Activated naive CD4-positive, alpha-beta T cell treated with Interleukin-2 at 50 U/mL for 16 hours (primary cell): ENCODE data around the gene CCDC9.
A peak's percentile ranks its signal among the peaks of the same experiment; 100 is the strongest.
"Not testable (repeated sequence)": the region's sequence is repeated elsewhere in the genome, so short reads cannot be mapped to it uniquely, and the experiment has no call there.

ENCODE experiments used
- DNase-seq: peaks from one replicate; pipeline ENCODE4 v3.0.0-alpha.2; 2020

Gene CCDC9

DNA sequence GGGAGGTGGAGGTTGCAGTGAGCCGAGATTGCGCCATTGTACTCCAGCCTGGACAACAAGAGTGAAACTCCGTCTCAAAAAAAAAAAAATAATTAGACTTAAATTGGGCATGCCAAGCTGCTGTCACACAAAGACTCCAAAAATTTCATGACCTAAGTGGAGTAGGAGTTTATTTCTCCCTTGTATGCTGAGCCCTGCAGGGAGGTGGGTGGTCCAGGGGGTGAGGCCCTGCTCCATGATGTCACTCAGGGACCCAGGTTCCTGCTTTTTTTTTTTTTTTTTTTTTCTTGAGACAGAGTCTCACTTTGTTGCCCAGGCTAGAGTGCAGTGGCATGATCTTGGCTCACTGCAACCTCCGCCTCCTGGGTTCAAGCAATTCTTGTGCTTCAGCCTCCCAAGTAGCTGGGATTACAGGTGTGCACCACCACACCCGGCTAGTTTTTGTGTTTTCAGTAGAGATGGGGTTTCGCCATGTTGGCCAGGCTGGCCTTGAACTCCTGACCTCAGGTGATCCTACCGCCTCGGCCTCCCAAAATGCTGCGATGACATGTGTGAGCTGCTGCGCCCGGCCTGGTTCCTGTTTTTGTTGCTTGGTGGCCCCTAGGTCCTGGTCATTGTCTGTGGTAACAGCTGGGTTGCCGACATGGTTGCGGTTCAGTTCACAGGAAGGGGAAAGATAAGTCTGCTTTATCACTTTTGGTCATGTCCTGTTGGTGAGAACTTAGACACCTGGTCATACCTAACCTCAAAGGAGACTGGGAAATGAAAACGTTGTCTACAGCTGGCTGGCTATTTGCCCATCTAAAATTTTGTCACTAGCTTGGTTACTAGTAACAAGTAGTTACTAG is 5.8 kb downstream of the CCDC9 start:
- not testable (repeated sequence) for DNase-seq

GRCh38 chr19:47264629-47265028 is 8.3 kb downstream of the CCDC9 start:
- DNase-seq: no peak

DNA sequence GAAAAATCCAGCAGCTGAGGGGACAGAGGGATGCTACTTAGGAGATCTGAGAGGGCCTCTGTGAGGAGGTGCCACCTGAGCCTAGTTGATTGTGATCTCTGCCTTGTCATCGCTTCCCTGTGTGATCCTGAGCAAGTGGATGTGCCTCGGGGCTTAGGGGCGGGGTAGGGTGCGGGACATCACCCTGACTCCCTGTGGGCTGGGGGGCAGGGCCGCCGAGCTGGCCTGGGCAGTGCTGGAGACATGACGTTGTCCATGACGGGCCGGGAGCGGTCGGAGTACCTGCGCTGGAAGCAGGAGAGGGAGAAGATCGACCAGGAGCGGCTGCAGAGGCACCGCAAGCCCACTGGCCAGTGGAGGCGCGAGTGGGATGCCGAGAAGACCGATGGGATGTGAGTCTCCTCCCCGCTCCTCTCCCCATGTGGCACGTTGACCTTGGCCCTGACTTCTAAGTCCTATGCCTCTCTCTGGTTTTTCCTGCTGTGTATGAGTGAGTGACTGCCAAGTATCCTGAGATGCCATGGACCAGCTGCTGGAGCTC is 10.1 kb downstream of the CCDC9 start:
- DNase-seq: no peak

GRCh38 chr19:47267350-47267759 is 11.0 kb downstream of the CCDC9 start:
- DNase-seq: no peak

DNA sequence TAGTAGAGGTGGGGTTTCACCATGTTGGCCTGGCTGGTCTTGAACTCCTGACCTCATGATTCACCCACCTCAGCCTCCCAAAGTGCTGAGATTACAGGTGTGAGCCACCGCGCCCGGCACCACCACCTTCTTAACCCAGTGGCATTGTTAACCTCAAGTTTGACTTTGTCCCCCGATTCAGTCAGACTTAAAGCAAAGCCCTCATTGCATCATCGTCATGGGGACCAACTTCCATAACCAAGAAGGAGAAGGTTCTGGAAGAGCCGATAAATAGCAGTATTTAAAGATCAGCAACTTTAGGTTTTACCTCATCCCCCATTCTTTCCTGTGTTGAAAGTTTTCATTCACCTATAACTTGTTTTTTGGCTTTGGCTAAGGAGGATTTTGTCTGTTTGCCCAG is 11.7 kb downstream of the CCDC9 start:
- no peak for DNase-seq

GRCh38 chr19:47269596-47269995 is 13.3 kb downstream of the CCDC9 start:
- no peak for DNase-seq

DNA sequence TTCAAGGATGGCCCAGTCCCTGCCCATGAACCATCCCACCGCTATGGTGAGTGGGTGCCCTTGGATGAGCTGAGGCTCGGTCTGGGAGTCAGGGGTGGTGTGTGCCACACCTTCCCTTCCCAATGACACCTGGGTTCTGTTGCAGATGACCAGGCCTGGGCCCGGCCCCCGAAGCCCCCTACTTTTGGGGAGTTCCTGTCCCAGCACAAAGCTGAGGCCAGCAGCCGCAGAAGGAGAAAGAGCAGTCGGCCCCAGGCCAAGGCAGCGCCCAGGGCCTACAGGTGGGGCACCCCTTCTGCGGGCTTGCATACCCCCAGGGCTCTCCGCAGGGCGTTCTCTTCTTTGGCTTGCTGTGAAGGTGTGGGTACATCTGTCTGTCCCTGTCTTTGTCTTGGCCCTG is 14.1 kb downstream of the CCDC9 start:
- DNase-seq: no peak

DNA sequence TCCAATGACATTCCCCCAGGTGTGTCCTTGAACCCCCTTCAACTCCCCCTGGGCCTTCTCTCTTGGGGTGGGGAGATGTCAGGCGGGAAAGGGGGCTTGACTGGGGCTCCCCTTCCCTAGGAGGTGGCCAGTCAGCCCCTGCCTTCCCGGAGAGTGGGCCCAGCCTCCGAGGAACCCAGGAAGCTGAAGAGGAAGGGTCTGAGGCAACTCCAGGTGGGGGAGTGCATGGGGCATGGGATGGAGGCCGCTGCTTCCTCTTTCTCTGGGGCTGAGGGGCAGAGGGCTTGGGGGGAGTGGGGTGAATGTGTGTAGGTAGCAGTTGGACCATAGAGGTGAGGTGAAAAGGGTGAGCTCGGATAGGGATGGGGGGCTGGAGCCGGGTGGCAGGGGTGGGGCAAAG is 15.6 kb downstream of the CCDC9 start:
- no peak for DNase-seq

DNA sequence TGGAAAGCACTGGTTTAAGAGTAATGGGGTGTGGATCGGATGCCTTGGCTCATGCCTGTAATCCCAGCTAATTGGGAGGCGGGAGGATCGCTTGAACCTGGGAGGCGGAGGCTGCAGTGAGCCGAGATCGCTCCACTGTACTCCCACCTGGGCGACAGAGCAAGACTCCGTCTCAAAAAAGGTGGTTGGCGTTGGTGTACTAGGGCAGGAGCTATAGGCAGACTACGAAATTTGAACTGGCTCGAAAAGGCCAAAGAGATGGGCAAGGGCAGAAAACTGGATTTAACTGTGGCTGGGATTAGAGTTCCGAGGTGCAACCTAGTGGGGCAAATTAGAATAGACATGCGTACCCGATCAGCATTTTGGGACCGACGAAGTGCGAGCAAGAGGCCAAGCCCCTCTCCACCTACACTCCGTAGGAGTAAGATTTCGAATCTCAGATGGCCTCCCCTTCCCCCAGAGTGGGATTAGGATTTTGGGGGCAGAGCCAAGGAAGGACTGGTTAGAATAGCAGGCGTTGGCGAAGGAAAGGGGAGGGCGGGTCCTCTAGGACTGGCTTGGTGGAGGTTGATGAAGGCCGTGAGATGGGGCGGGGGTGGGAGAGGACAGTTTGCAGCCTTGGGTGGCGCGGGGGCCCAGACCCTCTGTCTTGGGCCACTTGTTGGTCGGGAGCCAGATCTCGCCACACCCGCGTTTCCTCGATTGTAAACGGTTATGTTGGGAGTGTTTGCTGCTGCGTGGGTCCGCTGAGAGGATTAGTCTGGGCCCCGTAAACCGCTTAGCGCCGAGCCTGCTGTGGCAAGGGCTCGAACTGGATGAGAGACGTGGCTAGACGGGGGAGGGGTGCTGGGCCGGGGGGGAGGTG is 16.4 kb downstream of the CCDC9 start:
- no peak for DNase-seq

DNA sequence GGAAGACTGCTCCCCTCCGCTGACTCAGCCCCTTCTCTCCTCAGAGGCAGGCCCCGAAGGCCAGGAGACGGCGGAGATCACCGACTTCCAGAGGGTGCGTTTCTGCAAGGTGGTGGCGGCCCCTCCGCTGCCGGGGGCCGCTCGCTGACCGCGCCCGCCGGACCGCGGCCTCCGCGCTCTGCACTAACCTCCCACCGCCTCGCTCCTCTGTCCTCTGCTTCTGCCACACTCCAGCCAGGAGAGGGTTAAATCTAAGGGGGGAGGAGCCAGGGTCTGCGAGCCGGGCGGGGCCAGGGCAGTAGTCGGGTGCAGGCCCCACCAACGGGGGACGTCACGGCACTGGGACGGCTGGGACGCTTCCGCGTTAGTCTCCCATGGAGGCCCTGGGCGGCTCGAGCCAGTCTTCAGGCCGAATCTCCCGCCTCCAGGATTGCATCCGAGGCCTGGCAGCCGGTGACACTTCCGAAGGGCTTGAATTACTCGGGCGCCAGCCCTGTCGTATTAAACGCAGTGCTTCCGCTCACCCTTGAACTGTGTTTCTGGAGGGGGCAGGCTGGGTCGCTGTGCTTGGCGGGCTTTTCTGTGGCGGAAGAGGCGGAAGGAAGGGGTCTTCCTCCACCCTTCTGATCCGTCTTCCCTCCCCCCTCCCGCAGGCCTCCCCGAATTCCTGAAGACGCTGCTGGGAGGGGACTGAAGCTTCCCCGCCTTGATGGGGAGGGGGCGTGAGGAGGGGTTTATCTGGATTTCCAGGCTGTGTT is 17.2 kb downstream of the CCDC9 start:
- peak; percentile 91 for DNase-seq

DNA sequence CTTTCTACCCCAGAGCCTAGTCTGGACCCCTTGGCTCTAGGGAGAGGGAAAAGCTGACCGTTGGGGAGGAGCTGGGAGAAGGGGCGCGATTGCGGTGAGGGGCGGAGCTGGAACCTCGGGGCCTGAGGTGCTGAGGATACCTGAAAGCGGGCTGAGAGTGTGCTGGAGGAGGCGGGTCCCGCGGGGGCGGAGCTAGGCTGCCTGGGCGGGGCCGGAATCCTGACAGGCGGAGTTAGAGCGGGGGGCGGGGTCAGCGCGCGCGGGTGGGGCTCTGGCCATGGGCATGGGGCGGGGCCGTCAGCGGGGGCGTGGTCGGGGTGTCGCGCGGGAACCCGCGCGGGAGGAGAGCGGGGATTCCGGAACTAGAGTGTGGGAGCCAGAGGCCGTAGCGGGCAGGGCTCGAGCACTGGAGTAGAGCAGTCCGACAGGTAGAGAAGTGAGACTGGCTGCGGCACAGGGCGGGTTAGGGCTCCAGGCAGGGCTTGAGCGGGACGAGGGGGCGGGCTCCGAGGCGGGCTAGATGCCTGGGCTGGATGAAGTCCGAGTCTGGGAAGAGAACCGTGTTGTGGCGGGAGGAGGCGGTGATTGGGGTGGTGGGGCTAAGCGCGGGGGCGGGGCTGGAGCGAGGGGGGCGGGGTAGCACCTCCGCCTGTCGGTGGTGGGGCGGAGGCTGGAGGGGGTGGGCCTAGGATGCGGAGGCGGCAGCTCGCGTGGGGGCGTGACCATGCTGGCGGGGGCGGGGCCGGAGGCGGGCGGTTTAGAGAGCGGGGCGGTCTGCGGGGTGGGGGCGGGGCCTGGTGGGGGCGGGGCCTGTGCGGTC is 18.0 kb downstream of the CCDC9 start, which contains the start of gene INAFM1:
Gene INAFM1, plus strand, starts transcription at position 815 of the 820 bp plus-strand sequence. CDS start 35 bp downstream, outside the sequence.
- peak; percentile 98 for DNase-seq

DNA sequence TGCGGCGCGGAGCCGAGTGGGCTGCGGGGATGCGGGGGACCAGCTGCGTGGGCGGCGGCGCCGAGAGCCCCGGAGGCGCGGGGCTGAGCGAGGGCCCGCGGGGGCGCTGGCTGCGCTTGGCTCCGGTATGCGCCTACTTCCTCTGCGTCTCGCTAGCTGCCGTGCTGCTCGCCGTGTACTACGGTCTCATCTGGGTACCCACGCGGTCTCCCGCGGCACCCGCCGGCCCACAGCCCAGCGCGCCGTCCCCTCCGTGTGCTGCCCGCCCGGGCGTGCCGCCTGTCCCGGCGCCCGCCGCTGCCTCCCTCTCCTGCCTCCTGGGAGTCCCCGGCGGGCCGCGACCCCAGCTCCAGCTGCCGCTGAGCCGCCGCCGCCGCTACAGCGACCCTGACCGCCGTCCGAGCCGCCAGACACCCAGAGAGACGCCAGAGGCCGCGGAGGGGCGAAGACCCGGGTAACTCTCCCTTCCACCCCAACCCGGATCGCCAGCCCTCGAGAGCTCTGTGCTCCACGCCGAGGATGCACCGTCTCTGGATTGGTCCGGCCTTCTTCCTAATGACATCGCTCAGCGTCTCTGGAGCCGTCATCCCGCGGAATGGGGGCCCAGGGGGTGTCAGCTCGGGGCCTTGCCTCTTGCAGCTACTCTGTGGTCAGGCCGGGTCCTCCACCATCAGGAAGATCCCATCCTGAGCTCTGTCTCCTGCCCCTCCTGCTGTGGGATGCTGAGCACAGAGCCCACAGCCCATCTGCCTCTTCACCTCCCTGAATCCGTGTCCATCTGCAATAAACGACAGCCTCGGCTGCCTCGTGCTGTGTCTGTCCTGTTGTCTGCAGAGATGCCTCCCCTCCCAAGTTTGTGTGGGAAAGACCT is 18.8 kb downstream of the CCDC9 start:
- no peak for DNase-seq

DNA sequence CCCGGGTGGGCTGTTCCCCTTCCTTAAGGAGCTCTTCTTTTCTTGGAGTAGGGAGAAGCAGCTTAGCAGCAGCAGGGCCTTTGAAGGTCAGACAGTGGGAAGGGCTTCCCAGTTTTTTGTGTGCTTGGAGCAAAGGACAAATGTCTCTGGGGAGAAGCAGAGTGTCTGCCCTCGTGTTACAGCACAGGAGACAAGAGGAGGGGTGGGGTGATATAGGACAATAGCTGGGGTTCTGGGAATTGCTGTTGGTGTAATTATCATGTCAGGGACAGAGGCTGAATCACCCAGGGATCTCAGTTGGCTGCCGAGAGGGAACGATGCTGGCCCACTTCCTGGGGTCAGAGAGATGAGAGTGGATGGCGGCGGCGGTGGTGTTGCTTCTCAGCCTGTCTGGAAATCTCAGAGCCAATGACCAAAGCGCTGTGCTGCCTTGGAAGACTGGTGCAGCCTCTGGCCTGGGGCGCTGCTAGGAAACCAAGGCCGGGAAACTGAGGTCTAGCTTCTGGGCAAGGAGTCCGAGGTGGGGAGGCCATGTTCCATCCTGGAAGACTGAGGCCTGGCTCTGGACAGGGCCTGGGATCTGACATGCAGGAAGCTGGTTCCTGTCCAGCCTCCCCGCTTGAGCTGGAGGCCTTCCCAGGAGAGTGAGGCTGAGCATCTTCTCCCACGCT is 19.6 kb downstream of the CCDC9 start:
- no peak for DNase-seq

GRCh38 chr19:47276513-47276912 is 20.2 kb downstream of the CCDC9 start:
- DNase-seq: not testable (repeated sequence)

- DNase-seq: peak; percentile 67
Observed at GRCh38 chr19:47280183-47280797, 24.0 kb downstream of the CCDC9 start.

DNA sequence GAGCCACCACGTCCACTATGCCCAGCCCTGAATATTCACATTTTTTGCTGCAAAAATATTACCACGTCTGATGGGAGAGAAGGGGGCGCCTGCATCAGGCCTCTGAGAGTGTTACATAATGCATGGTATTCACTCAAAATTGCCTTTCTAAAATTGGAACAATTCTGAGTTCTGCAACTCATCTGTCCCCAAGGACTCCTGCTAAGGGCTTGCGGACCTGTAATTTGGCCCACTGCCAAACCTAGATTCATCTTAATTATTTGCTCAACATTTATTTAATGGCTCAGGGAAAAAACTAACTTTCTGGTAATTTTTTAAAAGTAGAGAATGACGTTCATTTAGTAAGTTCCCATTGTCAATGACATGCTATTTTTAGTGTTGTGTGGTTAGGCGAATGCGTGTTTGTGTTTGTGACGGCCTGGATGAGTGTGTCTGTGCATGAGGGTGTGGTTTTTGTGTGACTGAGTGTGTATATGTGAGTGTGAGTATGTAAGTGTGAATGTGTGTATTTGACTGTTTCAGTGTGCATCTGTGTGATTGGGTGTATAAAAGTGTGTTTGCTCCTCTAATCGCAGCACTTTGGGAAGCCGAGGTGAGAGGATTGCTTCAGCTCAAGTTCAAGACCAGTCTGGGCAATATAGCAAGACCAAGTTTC is 27.2 kb downstream of the CCDC9 start:
- no peak for DNase-seq

DNA sequence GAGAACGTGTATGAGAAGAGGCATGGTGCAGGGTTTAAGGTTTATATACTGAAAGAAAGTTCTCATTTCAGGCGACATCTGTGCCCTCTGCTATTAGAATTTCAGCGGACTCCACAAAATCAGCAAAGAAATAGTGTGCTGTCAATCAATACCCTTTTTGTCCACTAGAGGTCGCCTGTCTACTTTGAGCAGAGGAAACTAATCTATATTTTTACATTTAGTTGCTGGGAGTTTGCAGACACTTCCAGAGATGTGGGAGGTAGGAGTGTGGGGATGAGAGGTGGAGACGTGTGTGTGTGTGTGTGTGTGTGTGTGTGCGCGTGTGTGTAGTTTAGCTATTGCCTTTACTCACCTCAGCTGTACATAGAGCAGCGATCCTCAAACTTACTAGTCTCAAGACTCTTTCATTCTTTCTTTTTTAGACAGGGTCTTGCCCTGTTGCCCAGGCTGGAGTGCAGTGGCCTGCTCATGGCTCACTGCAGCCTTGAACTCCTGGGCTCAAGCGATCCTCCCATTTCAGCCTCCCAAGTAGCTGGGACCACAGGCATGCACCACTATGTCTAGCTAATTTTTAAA is 28.1 kb downstream of the CCDC9 start:
- peak; percentile 21 for DNase-seq

DNA sequence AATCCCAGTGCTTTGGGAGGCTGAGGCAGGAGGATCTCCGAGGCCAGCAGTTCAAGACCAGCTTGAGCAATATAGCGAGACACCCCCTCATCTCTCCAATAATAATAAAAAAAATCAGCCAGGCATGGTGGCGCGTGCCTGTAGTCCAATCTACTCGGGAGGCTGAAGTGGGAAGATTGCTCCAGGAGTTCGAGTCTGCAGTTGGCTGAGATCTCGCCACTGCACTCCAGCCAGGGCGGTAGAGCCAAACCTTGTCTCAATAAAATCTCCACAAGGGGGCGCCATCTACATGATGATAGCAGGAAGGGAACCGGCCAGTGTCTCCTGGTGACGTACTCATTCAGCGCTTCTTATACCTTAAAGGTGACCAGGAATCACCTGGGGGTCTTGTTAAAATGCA is 39.7 kb downstream of the CCDC9 start:
- peak; percentile 71 for DNase-seq

GRCh38 chr19:47300867-47301266 is 44.5 kb downstream of the CCDC9 start:
- not testable (repeated sequence) for DNase-seq
